C4-2B (cell line): ENCODE data around the gene LONRF2.

Source experiments
- ZFX ChIP-seq: fragments of 450-650 bp; IDR thresholded peaks from 2 replicates; pipeline ENCODE4 v1.6.1; 2017
- TF ChIP-seq, protein P1 (sequence below): fragments of 450-650 bp; conservative IDR thresholded peaks from 2 replicates; pipeline ENCODE4 v1.5.1; 2017; ENCODE audit warnings: mild to moderate bottlenecking

DNA sequence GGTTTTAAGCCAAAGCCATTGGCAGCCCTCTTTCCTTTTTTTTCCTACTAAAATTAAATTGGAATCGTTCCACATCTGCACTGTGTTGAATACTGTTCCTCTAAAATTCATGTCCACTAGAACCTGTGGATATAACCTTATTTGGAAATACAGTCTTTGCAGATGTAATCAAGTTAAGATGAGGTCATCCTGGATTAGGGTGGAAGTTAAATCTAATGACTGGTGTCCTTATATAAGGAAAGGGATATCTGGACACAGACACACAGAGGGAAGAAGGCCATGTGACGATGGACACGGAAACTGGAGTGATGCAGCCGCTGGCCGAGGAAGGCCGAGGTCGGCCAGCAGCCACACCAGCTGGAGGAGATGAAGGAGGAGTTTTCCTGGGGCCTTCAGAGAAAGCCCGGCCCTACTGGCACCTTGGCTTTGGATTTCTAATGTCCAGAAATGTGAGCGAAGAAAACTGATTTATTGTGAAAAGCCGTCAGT is 49.4 kb downstream of the LONRF2 start:
- TF ChIP-seq, protein P1, sequence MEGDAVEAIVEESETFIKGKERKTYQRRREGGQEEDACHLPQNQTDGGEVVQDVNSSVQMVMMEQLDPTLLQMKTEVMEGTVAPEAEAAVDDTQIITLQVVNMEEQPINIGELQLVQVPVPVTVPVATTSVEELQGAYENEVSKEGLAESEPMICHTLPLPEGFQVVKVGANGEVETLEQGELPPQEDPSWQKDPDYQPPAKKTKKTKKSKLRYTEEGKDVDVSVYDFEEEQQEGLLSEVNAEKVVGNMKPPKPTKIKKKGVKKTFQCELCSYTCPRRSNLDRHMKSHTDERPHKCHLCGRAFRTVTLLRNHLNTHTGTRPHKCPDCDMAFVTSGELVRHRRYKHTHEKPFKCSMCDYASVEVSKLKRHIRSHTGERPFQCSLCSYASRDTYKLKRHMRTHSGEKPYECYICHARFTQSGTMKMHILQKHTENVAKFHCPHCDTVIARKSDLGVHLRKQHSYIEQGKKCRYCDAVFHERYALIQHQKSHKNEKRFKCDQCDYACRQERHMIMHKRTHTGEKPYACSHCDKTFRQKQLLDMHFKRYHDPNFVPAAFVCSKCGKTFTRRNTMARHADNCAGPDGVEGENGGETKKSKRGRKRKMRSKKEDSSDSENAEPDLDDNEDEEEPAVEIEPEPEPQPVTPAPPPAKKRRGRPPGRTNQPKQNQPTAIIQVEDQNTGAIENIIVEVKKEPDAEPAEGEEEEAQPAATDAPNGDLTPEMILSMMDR = no peak
- TF ChIP-seq ZFX = no peak
